GM12878 (cell line): ENCODE measurements around the gene EHBP1L1. TPM values are rescaled to one million over a fixed set of nuclear protein-coding genes. Genes with fewer than 3 reads are reported as not detected.

Experiments
- ATAC-seq: fragments of 200-7000 bp; cut with Tn5 transposase; 3 replicates; pipeline ENCODE4 v1.9.1; 2020; ENCODE audit warnings: mild to moderate bottlenecking, moderate library complexity
- BruUV-seq: library from RNA; stranded (reverse); fragments of 400-500 nt; replicated peaks from 2 replicates; lab custom pipeline; 2021; lab: Mats Ljungman, UMichigan
- CTCF ChIA-PET: fragments of 300-600 bp; sonication (Branson Sonifier 250); formaldehyde crosslinking; extraction: SDS; loops from one replicate; lab custom pipeline; 2021; ENCODE audit warnings: inconsistent platforms; lab: Yijun Ruan, JAX
- POLR2A ChIA-PET: fragments of 350-600 bp; formaldehyde crosslinking; extraction: SDS; loops from one replicate; lab custom pipeline; 2021; ENCODE audit warnings: inconsistent platforms; lab: Charles Lee
- RAD21 ChIA-PET: fragments of 300-600 bp; sonication (Branson Sonifier 250); formaldehyde crosslinking; loops from one replicate; lab custom pipeline; 2023; ENCODE audit warnings: antibody characterized with exemption; ENCODE audit not compliant: unreplicated experiment; lab: Charles Lee
- SMC1A ChIA-PET: fragments of 300-600 bp; sonication (Branson Sonifier 250); formaldehyde crosslinking; loops from one replicate; lab custom pipeline; 2023; ENCODE audit not compliant: unreplicated experiment, uncharacterized antibody; lab: Charles Lee
- DNase-seq: peaks from one replicate; pipeline ENCODE4 v3.0.0-alpha.2; 2011; ENCODE audit warnings: low read depth, low spot score
- FAIRE-seq: peaks from 3 replicates; lab custom pipeline; 2011; peaks lifted over from hg19 to GRCh38; lab: Jason Lieb, UNC
- H2AFZ ChIP-seq: 2 replicates; pipeline ENCODE4 v1.6.0; 2011; ENCODE audit warnings: low read depth, low read length, control low read depth; ENCODE audit not compliant: control insufficient read depth
- H3K27ac ChIP-seq: 2 replicates; pipeline ENCODE4 v1.5.1; 2011; ENCODE audit warnings: control low read depth; ENCODE audit not compliant: control insufficient read depth, insufficient read depth
- H3K27me3 ChIP-seq, 2 experiments: replicated peaks in 1 of 2; 2 replicates each; pipeline versions ENCODE4 v1.6.0 to v1.6.1; 2011; ENCODE audit warnings: low read length in 1 of 2; ENCODE audit not compliant: control insufficient read depth in 2 of 2, insufficient read depth in 2 of 2
- H3K36me3 ChIP-seq, 2 experiments: 2 replicates each; pipeline ENCODE4 v1.5.1; 2011; ENCODE audit warnings: low read length in 1 of 2; ENCODE audit not compliant: control insufficient read depth in 2 of 2, insufficient read depth in 2 of 2
- H3K4me1 ChIP-seq: 2 replicates; pipeline ENCODE4 v1.6.1; 2011; ENCODE audit warnings: mild to moderate bottlenecking, low read length, moderate library complexity, mixed read lengths; ENCODE audit not compliant: control insufficient read depth, insufficient read depth
- H3K4me2 ChIP-seq: 2 replicates; pipeline ENCODE4 v1.6.0; 2011; ENCODE audit warnings: control low read depth; ENCODE audit not compliant: control insufficient read depth, insufficient read depth
- H3K4me3 ChIP-seq: fragments of 200-600 bp; sonication (generic); 2 replicates; pipeline ENCODE4 v1.5.1; 2016
- H3K79me2 ChIP-seq: 2 replicates; pipeline ENCODE4 v1.6.0; 2011; ENCODE audit warnings: low read length; ENCODE audit not compliant: control insufficient read depth, insufficient read depth
- H3K9ac ChIP-seq: 2 replicates; pipeline ENCODE4 v1.8.0; 2011; ENCODE audit warnings: low read length, control low read depth, mixed read lengths; ENCODE audit not compliant: control insufficient read depth, insufficient read depth
- H3K9me3 ChIP-seq: replicated peaks from 3 replicates; pipeline ENCODE4 v1.5.1; 2011; ENCODE audit warnings: mild to moderate bottlenecking, low read length; ENCODE audit not compliant: control insufficient read depth, insufficient read depth
- H4K20me1 ChIP-seq: 2 replicates; pipeline ENCODE4 v1.6.0; 2011; ENCODE audit not compliant: control insufficient read depth, insufficient read depth
- BACH1 ChIP-seq: fragments of 450-650 bp; IDR thresholded peaks from 2 replicates; pipeline ENCODE4 v1.6.1; 2017; ENCODE audit warnings: mild to moderate bottlenecking, borderline replicate concordance
- CTCF ChIP-seq, 3 experiments: IDR thresholded peaks in 2 of 3; conservative IDR thresholded peaks in 1 of 3; 2 replicates each; pipeline ENCODE4 v1.5.1; 2011; ENCODE audit warnings: low read depth in 3 of 3, low read length in 3 of 3, mild to moderate bottlenecking in 3 of 3, control low read depth in 2 of 3, moderate library complexity in 2 of 3, inconsistent platforms in 1 of 3, mixed read lengths in 1 of 3; ENCODE audit not compliant: control insufficient read depth in 2 of 3, insufficient read depth in 1 of 3; ENCODE audit errors: extremely low read depth in 1 of 3
- PML ChIP-seq: IDR thresholded peaks from 2 replicates; pipeline ENCODE4 v1.6.1; 2012; ENCODE audit warnings: low read length, inconsistent platforms
- POLR2A ChIP-seq: IDR thresholded peaks from 2 replicates; pipeline ENCODE4 v1.6.1; 2011; ENCODE audit warnings: low read depth, mild to moderate bottlenecking, low read length
- POLR2AphosphoS5 ChIP-seq: IDR thresholded peaks from 2 replicates; pipeline ENCODE4 v1.6.1; 2011; ENCODE audit warnings: mild to moderate bottlenecking, low read length, inconsistent platforms
- RBBP5 ChIP-seq: fragments of 200-600 bp; sonication (generic); conservative IDR thresholded peaks from 2 replicates; pipeline ENCODE4 v1.6.1; 2016
- WGBS: methylation state at CpG from one replicate; pipeline ENCODE4 v1.1.6; 2016; ENCODE audit warnings: low lambda C conversion rate; ENCODE audit not compliant: insufficient replicate concordance, insufficient coverage; ENCODE audit errors: missing lambda C conversion rate; 5-methylcytosine and 5-hydroxymethylcytosine counted together
- in situ Hi-C: fragments of 300-500 bp; cut with MboI; formaldehyde crosslinking; loops from 9 replicates; pipeline ENCODE4 v1.14.3; 2018; ENCODE audit warnings: mixed read lengths
- intact Hi-C: fragments of 100-400 bp; cut with micrococcal nuclease; formaldehyde crosslinking; loops from one replicate; pipeline ENCODE4 v1.14.2; 2022; ENCODE audit not compliant: unreplicated experiment
- polyA plus RNA-seq, 11 experiments: library from polyadenylated mRNA; depleted of rRNA in 4 of 11; unstranded in 6 of 11; stranded (reverse) in 5 of 11; fragments of >200 nt; fragmentation: Nextera tagmentation in 4 of 11; fragmentation: Illumina TruSeq in 1 of 11; extraction: Ambion mirVana in 4 of 11; extraction: Trizol in 1 of 11; gene quantifications; 1 replicate in 1 of 11; 2 replicates in 10 of 11; pipeline versions ENCODE4 v1.2.1 to v1.2.3, GENCODE V29; 2011 to 2016; ENCODE audit warnings: inconsistent platforms in 2 of 11, missing spikeins in 2 of 11, low read depth in 1 of 11
- total RNA-seq, 4 experiments: library from RNA; depleted of rRNA in 3 of 4; stranded (reverse); fragments of >200 nt in 3 of 4; fragmentation: Illumina TruSeq in 1 of 4; extraction: Trizol in 1 of 4; gene quantifications; 2 replicates each; pipeline versions ENCODE4 v1.2.1 to v1.2.3, GENCODE V29; 2013 to 2021
- TF ChIP-seq, protein P1 (sequence below): fragments of 450-650 bp; IDR thresholded peaks from 2 replicates; pipeline ENCODE4 v1.6.1; 2014; ENCODE audit warnings: mild to moderate bottlenecking

EHBP1L1 gene
- total and polyA plus RNA-seq, 10 of the 15 experiments (the other 5 are each of a cell fraction or from before 2014, with no cell fraction given) = 0.06 to 99.4 (median 32.7) TPM

DNA sequence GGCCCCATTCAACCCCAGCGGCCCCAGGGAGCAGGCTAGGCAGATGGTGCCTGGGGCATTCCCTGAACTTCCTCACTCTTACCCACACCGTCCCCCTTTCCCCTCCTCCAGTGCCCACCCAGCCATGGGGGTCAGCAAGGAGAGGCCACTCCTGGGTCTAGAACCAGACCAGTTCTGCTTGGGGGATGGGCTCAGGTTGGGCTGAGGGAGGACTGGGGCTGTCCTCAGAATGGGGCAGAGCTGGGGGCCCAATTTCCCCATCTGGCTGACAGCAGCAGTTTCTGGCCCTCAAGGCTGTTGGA lies 38.6 kb upstream of the EHBP1L1 start:
- Histone ChIP-seq H3K27ac (no peak overlapping the region), H3K79me2 (no peaks in the 10 kb centered on the region), H3K27me3 (no peaks in the 10 kb centered on the region), H2AFZ (no peak overlapping the region), H3K4me1 (peaks cover 6% of the 10 kb centered on the region), H3K4me3 (no peak overlapping the region), H4K20me1 (no peaks in the 10 kb centered on the region), H3K9ac (no peak overlapping the region), H3K4me2 (no peak overlapping the region), H3K36me3 (peaks cover 8 to 9% of the 10 kb centered on the region in 2 experiments; a peak in 3 of 4 replicates), H3K9me3 (no peaks in the 10 kb centered on the region)
- BruUV-seq = no TSS peak
- ChIA-PET POLR2A (no interaction called here), CTCF (no interaction called here), SMC1A (no interaction called here), RAD21 (interaction anchor here (0.6 kb wide), 1 partner anchor 15 kb away, joined by 3 read pairs; no protein-coding TSS in a partner anchor)
- intact Hi-C loops = no loop called here
- FAIRE-seq (no peak), ATAC-seq (no peak), DNase-seq (no peak)
- in situ Hi-C loops = no loop called here
- TF ChIP-seq POLR2A = peak; percentile 30; the same call in 1 of the 2 replicates
- TF ChIP-seq PML = no peak
- TF ChIP-seq, protein P1, sequence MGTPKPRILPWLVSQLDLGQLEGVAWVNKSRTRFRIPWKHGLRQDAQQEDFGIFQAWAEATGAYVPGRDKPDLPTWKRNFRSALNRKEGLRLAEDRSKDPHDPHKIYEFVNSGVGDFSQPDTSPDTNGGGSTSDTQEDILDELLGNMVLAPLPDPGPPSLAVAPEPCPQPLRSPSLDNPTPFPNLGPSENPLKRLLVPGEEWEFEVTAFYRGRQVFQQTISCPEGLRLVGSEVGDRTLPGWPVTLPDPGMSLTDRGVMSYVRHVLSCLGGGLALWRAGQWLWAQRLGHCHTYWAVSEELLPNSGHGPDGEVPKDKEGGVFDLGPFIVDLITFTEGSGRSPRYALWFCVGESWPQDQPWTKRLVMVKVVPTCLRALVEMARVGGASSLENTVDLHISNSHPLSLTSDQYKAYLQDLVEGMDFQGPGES = no peak
- TF ChIP-seq POLR2AphosphoS5 = peak; percentile 16; the same call in 1 of the 2 replicates
- 87% methylated on average over 2 of the region's 2 CpGs for WGBS

DNA sequence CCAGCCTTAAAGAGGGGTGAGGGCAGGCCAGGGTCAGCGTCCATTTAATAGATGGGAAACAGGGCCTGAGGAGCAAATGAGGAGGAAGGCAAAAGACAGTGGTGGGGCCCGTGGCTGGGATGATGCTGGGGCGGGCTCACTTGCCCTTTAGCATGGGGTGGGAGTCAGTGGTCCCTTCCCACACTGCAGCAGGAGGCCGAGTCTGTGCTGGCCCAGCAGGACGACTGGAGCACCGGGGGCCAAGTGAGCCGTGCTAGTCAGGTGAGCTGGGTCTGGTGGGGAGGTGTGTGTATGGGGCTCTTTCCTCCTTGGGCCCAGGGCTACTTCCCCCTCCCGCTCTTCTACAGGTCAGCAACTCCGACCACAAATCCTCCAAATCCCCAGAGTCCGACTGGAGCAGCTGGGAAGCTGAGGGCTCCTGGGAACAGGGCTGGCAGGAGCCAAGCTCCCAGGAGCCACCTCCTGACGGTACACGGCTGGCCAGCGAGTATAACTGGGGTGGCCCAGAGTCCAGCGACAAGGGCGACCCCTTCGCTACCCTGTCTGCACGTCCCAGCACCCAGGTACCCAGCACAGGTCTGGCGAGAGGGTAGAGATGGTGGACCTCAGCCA lies 38.1 kb upstream of the EHBP1L1 start:
- peaks cover 6% of the 10 kb centered on the region for H3K4me1 ChIP-seq
- H3K9me3 ChIP-seq = no peaks in the 10 kb centered on the region
- no peaks in the 10 kb centered on the region for H4K20me1 ChIP-seq
- intact Hi-C loops = no loop called here
- H3K27me3 ChIP-seq = no peaks in the 10 kb centered on the region
- RAD21 ChIA-PET = no interaction called here
- FAIRE-seq (no peak), DNase-seq (no peak), ATAC-seq (no peak)
- no peak overlapping the region for H2AFZ ChIP-seq
- no peak overlapping the region for H3K27ac ChIP-seq
- SMC1A ChIA-PET = no interaction called here
- H3K4me2 ChIP-seq = no peak overlapping the region
- 74% methylated on average over 18 of the region's 18 CpGs for WGBS
- H3K36me3 ChIP-seq = peaks cover 5 to 7% of the 10 kb centered on the region in 2 experiments; a peak in 3 of 4 replicates
- no TSS peak for BruUV-seq
- POLR2A ChIA-PET = no interaction called here
- no peak overlapping the region for H3K4me3 ChIP-seq
- no peak overlapping the region for H3K9ac ChIP-seq
- H3K79me2 ChIP-seq = no peaks in the 10 kb centered on the region
- CTCF ChIA-PET = no interaction called here
- in situ Hi-C loops = no loop called here
- TF ChIP-seq RBBP5 (no peak), POLR2A (0 out of 2 replicates have a peak, but pooled peaks have one; percentile 17), BACH1 (no peak), CTCF (IDR thresholded peaks at IDR 0.05 in 2 of 3, conservative IDR thresholded peaks at IDR 0.05 in 1 of 3; ENCODE audit: control insufficient read depth in 2 of 3, extremely low read depth in 1 of 3, insufficient read depth in 1 of 3, low read depth in 3 of 3, low read length in 3 of 3) (no peak)
- TF ChIP-seq, all 136 proteins: peak for 1
